Measurements from ENCODE around the gene FXYD6. TPM values are rescaled to one million over a fixed set of nuclear protein-coding genes. Genes with fewer than 3 reads are reported as not detected.

The FXYD6 gene
- total RNA-seq, 1 experiment from 2014 or later: 0.54 TPM

DNA sequence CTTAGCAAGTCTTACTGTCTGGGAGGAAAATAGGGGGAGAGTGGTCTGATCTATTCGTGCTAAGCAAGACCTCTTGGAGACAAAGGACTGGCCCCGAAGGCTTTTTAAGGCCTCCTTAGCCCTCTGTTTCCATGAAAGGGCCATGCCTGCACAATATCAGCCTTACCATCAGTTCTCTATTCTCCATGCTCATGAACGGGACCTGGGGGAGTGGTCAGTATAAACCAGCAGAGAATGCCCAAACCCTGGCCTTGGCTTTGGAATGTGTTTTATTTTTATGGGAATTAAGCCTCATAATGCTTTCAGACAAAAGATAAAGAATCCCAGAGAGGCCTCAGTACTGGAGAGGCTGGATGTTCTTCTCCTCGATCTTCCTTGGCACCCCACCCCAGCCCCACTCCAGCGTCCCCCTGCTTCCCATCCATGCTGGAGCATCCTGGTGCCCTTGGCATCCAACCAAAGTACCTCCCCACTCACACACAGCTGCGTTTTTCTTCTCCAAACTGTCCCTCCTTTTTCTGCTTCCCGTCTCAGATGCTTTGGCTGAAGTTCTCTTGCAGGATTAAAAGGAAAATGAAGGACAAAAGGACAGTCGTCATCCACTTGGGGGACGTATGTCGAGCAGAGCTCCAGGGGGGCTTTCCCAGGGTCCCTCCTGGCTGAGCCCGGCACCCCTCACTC is 18.6 kb downstream of the FXYD6 start:
- POLR2A ChIA-PET: no interaction called here
- H3K27ac ChIP-seq (ENCODE audit: low read length): no peak overlapping the region

DNA sequence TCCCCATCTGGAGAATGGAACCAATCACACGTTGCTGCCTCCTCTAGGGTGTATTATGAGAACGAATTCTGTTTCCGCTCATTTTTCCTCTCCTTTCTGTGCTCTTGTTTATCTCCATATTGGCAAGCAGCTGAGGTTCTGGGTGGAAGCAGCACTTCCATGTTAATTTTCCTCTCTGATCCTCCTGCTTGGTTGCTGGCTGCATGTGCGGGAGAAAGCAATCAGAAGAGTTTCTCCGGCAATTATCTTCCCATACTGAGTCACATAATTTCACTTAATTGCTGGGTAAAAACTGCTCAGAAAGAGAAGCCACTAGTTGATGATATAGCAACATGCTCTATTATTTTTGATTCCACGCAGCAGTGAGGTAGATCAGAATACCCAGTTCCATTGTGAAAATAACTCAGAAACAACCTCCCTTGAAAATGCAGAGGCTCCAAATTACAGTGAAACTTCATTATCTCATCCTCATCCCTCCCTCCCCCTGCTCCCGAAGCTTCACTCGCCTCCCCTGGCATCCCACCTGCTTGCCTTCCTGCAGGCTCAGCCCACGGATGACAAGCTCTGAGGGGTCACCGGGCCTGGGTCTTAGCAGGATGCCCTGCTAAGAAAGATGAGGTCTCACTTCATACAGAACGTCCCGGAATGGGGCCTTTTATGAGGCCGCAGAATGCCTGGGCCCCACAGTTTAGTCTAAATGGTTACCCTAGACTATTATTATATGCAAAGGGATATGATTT is 20.4 kb downstream of the FXYD6 start:
- ChIA-PET CTCF (no interaction called here), POLR2A (no interaction called here)
- ATAC-seq (no peak), DNase-seq (ENCODE audit: low read depth, low spot score) (no peak)
- TF ChIP-seq, protein P1, sequence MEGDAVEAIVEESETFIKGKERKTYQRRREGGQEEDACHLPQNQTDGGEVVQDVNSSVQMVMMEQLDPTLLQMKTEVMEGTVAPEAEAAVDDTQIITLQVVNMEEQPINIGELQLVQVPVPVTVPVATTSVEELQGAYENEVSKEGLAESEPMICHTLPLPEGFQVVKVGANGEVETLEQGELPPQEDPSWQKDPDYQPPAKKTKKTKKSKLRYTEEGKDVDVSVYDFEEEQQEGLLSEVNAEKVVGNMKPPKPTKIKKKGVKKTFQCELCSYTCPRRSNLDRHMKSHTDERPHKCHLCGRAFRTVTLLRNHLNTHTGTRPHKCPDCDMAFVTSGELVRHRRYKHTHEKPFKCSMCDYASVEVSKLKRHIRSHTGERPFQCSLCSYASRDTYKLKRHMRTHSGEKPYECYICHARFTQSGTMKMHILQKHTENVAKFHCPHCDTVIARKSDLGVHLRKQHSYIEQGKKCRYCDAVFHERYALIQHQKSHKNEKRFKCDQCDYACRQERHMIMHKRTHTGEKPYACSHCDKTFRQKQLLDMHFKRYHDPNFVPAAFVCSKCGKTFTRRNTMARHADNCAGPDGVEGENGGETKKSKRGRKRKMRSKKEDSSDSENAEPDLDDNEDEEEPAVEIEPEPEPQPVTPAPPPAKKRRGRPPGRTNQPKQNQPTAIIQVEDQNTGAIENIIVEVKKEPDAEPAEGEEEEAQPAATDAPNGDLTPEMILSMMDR (IDR thresholded peaks at IDR 0.05): no peak
- TF ChIP-seq SIN3A (IDR thresholded peaks at IDR 0.05; ENCODE audit: borderline replicate concordance, insufficient read depth, low read depth, low read length) (no peak), TCF7L2 (IDR thresholded peaks at IDR 0.05; ENCODE audit: low read depth, low read length) (no peak), POLR2AphosphoS5 (IDR thresholded peaks at IDR 0.05; ENCODE audit: low read depth, low read length) (no peak)
- TF ChIP-seq, protein P2, sequence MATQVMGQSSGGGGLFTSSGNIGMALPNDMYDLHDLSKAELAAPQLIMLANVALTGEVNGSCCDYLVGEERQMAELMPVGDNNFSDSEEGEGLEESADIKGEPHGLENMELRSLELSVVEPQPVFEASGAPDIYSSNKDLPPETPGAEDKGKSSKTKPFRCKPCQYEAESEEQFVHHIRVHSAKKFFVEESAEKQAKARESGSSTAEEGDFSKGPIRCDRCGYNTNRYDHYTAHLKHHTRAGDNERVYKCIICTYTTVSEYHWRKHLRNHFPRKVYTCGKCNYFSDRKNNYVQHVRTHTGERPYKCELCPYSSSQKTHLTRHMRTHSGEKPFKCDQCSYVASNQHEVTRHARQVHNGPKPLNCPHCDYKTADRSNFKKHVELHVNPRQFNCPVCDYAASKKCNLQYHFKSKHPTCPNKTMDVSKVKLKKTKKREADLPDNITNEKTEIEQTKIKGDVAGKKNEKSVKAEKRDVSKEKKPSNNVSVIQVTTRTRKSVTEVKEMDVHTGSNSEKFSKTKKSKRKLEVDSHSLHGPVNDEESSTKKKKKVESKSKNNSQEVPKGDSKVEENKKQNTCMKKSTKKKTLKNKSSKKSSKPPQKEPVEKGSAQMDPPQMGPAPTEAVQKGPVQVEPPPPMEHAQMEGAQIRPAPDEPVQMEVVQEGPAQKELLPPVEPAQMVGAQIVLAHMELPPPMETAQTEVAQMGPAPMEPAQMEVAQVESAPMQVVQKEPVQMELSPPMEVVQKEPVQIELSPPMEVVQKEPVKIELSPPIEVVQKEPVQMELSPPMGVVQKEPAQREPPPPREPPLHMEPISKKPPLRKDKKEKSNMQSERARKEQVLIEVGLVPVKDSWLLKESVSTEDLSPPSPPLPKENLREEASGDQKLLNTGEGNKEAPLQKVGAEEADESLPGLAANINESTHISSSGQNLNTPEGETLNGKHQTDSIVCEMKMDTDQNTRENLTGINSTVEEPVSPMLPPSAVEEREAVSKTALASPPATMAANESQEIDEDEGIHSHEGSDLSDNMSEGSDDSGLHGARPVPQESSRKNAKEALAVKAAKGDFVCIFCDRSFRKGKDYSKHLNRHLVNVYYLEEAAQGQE (IDR thresholded peaks at IDR 0.05; ENCODE audit: insufficient read depth in 1 of 2, low read depth in 2 of 2, low read length in 1 of 2): no peak
- H3K27me3 ChIP-seq (ENCODE audit: control insufficient read depth, insufficient read depth, low read length): peaks cover 18% of the 10 kb centered on the region
- intact Hi-C loops (cut with micrococcal nuclease; ENCODE audit: unreplicated experiment) (no loop called here), in situ Hi-C loops (cut with HindIII; ENCODE audit: low pct_unique_long_range_greater_than_20kb, low sequenced_read_pairs) (no loop called here)
- H3K36me3 ChIP-seq (ENCODE audit: control insufficient read depth, insufficient read depth, low read length): no peaks in the 10 kb centered on the region
- H3K4me1 ChIP-seq (ENCODE audit: control insufficient read depth, insufficient read depth, low read length): no peaks in the 10 kb centered on the region
- no TSS peak for BruUV-seq (replicated peaks)
- no peak overlapping the region for H3K27ac ChIP-seq (ENCODE audit: low read length)
- H3K4me3 ChIP-seq (ENCODE audit: low read depth in 2 of 2, low read length in 2 of 2): no peak overlapping the region
- no peaks in the 10 kb centered on the region for H3K9me3 ChIP-seq (ENCODE audit: control insufficient read depth, insufficient read depth, low read depth, low read length)

More for the DNA sequence above, 18.6 kb downstream of the FXYD6 start:
- ATAC-seq (no peak), DNase-seq (ENCODE audit: low read depth, low spot score) (no peak)
- BruUV-seq (replicated peaks): no TSS peak
- intact Hi-C loops (cut with micrococcal nuclease; ENCODE audit: unreplicated experiment): no loop called here
- H3K9me3 ChIP-seq (ENCODE audit: control insufficient read depth, insufficient read depth, low read depth, low read length): no peaks in the 10 kb centered on the region
- H3K4me1 ChIP-seq (ENCODE audit: control insufficient read depth, insufficient read depth, low read length): no peaks in the 10 kb centered on the region
- no peak overlapping the region for H3K4me3 ChIP-seq (ENCODE audit: low read depth in 2 of 2, low read length in 2 of 2)
- H3K36me3 ChIP-seq (ENCODE audit: control insufficient read depth, insufficient read depth, low read length): no peaks in the 10 kb centered on the region
- H3K27me3 ChIP-seq (ENCODE audit: control insufficient read depth, insufficient read depth, low read length): peaks cover 13% of the 10 kb centered on the region
- in situ Hi-C loops (cut with HindIII; ENCODE audit: low pct_unique_long_range_greater_than_20kb, low sequenced_read_pairs): no loop called here
- TF ChIP-seq, protein P2 (IDR thresholded peaks at IDR 0.05; ENCODE audit: insufficient read depth in 1 of 2, low read depth in 2 of 2, low read length in 1 of 2): no peak
- no peak for TF ChIP-seq TCF7L2 (IDR thresholded peaks at IDR 0.05; ENCODE audit: low read depth, low read length)
- no peak for TF ChIP-seq POLR2AphosphoS5 (IDR thresholded peaks at IDR 0.05; ENCODE audit: low read depth, low read length)
- no peak for TF ChIP-seq SIN3A (IDR thresholded peaks at IDR 0.05; ENCODE audit: borderline replicate concordance, insufficient read depth, low read depth, low read length)
- TF ChIP-seq, protein P1 (IDR thresholded peaks at IDR 0.05): no peak
- CTCF ChIA-PET: no interaction called here

All from Panc1 (cell line).